Measurements from ENCODE around the gene ATP10A. TPM values are rescaled to one million over a fixed set of nuclear protein-coding genes. Genes with fewer than 3 reads are reported as not detected.

ATP10A gene
- total RNA-seq, 1 donor from 2014 or later = 6.8 TPM

- no peak overlapping the region for H3K27ac Mint-ChIP-seq (ENCODE audit: unreplicated experiment)
These were observed 129.1 kb downstream of the ATP10A start for GRCh38 chr15:25733856-25734679.

GRCh38 chr15:25733036-25733855, 129.9 kb downstream of the ATP10A start:
- DNase-seq (ENCODE audit: low read depth, low spot score) = no peak
- Mint-ChIP-seq H3K4me3 (no peak overlapping the region), H3K27me3 (ENCODE audit: low read depth) (no peaks in the 10 kb centered on the region), H3K4me1 (peaks cover 27% of the 10 kb centered on the region), H3K9me3 (no peaks in the 10 kb centered on the region), H3K27ac (ENCODE audit: unreplicated experiment) (peak overlapping the region; percentile 62), H3K36me3 (ENCODE audit: low read depth) (no peaks in the 10 kb centered on the region)
- TF ChIP-seq CTCF (conservative IDR thresholded peaks at IDR 0.05) = no peak

More at GRCh38 chr15:25733856-25734679, 129.1 kb downstream of the ATP10A start:
- no peak for TF ChIP-seq CTCF (conservative IDR thresholded peaks at IDR 0.05)
- Mint-ChIP-seq H3K4me1 (peaks cover 28% of the 10 kb centered on the region), H3K9me3 (no peaks in the 10 kb centered on the region), H3K27me3 (ENCODE audit: low read depth) (no peaks in the 10 kb centered on the region), H3K4me3 (no peak overlapping the region), H3K36me3 (ENCODE audit: low read depth) (no peaks in the 10 kb centered on the region)
- no peak for DNase-seq (ENCODE audit: low read depth, low spot score)

- Mint-ChIP-seq H3K36me3 (ENCODE audit: low read depth) (peaks cover 2% of the 10 kb centered on the region), H3K4me3 (no peak overlapping the region), H3K27ac (ENCODE audit: unreplicated experiment) (peak overlapping the region; percentile 47), H3K27me3 (ENCODE audit: low read depth) (no peaks in the 10 kb centered on the region), H3K9me3 (no peaks in the 10 kb centered on the region), H3K4me1 (peaks cover 17% of the 10 kb centered on the region)
- no peak for TF ChIP-seq CTCF (conservative IDR thresholded peaks at IDR 0.05)
- DNase-seq (ENCODE audit: low read depth, low spot score) = no peak
These were observed 130.9 kb downstream of the ATP10A start for GRCh38 chr15:25732191-25732590.

- H3K9me3 Mint-ChIP-seq = no peaks in the 10 kb centered on the region
- no peak overlapping the region for H3K27ac Mint-ChIP-seq (ENCODE audit: unreplicated experiment)
- no peak for TF ChIP-seq CTCF (conservative IDR thresholded peaks at IDR 0.05)
- no peaks in the 10 kb centered on the region for H3K27me3 Mint-ChIP-seq (ENCODE audit: low read depth)
- H3K36me3 Mint-ChIP-seq (ENCODE audit: low read depth) = peaks cover 2% of the 10 kb centered on the region
- H3K4me3 Mint-ChIP-seq = no peak overlapping the region
- DNase-seq (ENCODE audit: low read depth, low spot score) = no peak
- H3K4me1 Mint-ChIP-seq = peaks cover 11% of the 10 kb centered on the region
These were observed 131.7 kb downstream of the ATP10A start for GRCh38 chr15:25731411-25731810.

GRCh38 chr15:25730918-25731317, 132.2 kb downstream of the ATP10A start:
- DNase-seq (ENCODE audit: low read depth, low spot score) = no peak
- peaks cover 2% of the 10 kb centered on the region for H3K36me3 Mint-ChIP-seq (ENCODE audit: low read depth)
- no peak overlapping the region for H3K4me3 Mint-ChIP-seq
- H3K4me1 Mint-ChIP-seq = peaks cover 10% of the 10 kb centered on the region
- no peaks in the 10 kb centered on the region for H3K9me3 Mint-ChIP-seq
- TF ChIP-seq CTCF (conservative IDR thresholded peaks at IDR 0.05) = no peak
- no peaks in the 10 kb centered on the region for H3K27me3 Mint-ChIP-seq (ENCODE audit: low read depth)
- no peak overlapping the region for H3K27ac Mint-ChIP-seq (ENCODE audit: unreplicated experiment)

Data from neural crest cell (in vitro differentiated cells).